Activated T-cell treated with anti-CD3 and anti-CD28 coated beads, Interleukin-2, amount 50 U/mL, for 4 hours (primary cell): Measurements from ENCODE around the gene SNX33. TPM values are rescaled to one million over a fixed set of nuclear protein-coding genes. Genes with fewer than 3 reads are reported as not detected.
"Not testable (repeated sequence)": the region's sequence is repeated elsewhere in the genome, so short reads cannot be mapped to it uniquely, and the experiment has no call there.

Source experiments
- ATAC-seq, 2 donors: fragments of 200-7000 bp; cut with Tn5 transposase; one replicate each; pipeline ENCODE4 v1.10.0; 2021
- DNase-seq: peaks from one replicate; pipeline ENCODE4 v3.0.0-alpha.2; 2020
- H3K27me3 Mint-ChIP-seq: one replicate; pipeline ENCODE4 v1.8.0; 2021; ENCODE audit warnings: low read depth, mixed read lengths
- H3K36me3 Mint-ChIP-seq: one replicate; pipeline ENCODE4 v1.8.0; 2022; ENCODE audit warnings: mixed read lengths; ENCODE audit not compliant: insufficient read depth
- H3K4me1 Mint-ChIP-seq: one replicate; pipeline ENCODE4 v1.8.0; 2021; ENCODE audit warnings: low read depth, mixed read lengths
- H3K4me3 Mint-ChIP-seq: one replicate; pipeline ENCODE4 v1.8.0; 2021; ENCODE audit warnings: mild to moderate bottlenecking, moderate library complexity, mixed read lengths
- H3K9me3 Mint-ChIP-seq: one replicate; pipeline ENCODE4 v1.8.0; 2021; ENCODE audit warnings: mixed read lengths
- total RNA-seq, 3 donors: library from RNA; stranded (reverse); gene quantifications; one replicate each; pipeline ENCODE4 v1.2.1, GENCODE V29; 2021

SNX33 gene
- total RNA-seq, 3 donors from 2014 or later, result 2.4 to 3.4 (median 2.5) TPM

DNA sequence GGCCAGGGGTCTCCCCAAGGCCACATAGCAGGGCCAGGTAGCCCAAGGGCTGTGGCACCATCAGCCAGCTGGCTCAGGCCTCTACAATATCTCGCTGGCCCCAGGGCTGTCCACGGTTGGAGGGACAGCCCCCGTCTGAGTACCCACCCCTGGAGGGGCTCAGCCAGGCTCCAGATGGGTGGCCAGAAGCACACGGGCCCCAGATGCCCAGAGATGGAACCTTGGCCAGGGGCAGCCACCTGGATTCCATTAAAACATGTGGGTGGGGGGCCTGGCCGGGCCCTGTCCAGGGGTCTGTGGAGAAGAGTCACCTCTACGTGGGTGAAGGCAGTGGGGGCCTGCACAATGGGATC is 56.5 kb downstream of the SNX33 start:
- no peak overlapping the region for H3K4me3 Mint-ChIP-seq
- no peak for ATAC-seq
- H3K36me3 Mint-ChIP-seq, result no peaks in the 10 kb centered on the region
- DNase-seq, result no peak
- peaks cover 8% of the 10 kb centered on the region for H3K4me1 Mint-ChIP-seq
- H3K9me3 Mint-ChIP-seq, result no peaks in the 10 kb centered on the region
- H3K27me3 Mint-ChIP-seq, result no peaks in the 10 kb centered on the region

DNA sequence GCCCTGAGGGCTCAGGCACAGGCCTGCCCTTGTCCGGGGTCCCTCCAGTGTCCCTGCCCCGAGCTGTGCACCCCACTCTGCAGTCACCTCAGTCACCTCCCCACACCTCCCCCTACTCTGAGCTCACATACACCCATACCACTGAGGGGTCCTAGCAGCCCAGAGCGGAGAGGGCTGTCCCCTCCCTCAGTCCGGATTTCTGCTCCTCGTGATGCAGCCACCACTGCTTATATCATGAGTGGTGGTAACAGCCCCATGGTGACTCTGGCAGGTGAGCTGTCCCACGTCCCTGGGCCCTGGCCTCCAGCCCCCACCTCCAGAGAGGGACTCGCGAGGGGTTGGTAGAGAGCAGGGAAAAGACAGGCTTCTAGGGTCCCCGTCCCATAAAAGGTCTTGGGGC is 56.9 kb downstream of the SNX33 start:
- H3K36me3 Mint-ChIP-seq, result no peaks in the 10 kb centered on the region
- ATAC-seq, result no peak
- H3K4me3 Mint-ChIP-seq, result no peak overlapping the region
- no peaks in the 10 kb centered on the region for H3K9me3 Mint-ChIP-seq
- H3K4me1 Mint-ChIP-seq, result peaks cover 5% of the 10 kb centered on the region
- no peaks in the 10 kb centered on the region for H3K27me3 Mint-ChIP-seq
- DNase-seq, result no peak

DNA sequence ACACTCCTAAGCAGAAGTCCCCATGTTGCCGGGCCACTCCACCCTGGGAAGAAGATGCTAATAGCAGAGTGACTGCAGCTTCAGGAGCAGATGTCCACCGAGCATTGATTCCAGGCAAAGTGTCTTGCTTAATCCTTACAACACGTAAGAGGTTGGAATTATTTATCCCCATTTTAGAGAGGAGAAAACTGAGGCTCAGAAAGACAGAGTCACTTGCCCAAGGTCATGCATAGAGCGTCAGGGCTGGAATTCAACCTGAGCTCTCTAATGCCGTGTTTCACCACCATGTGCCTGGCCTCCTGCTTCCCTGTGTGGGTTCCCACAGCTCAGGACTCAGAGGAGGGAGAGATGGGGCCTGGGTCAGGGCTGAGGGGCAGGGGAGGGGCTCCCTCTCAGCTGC is 57.7 kb downstream of the SNX33 start:
- not testable (repeated sequence) for DNase-seq, H3K4me1 Mint-ChIP-seq, H3K9me3 Mint-ChIP-seq, H3K36me3 Mint-ChIP-seq, ATAC-seq, H3K4me3 Mint-ChIP-seq, H3K27me3 Mint-ChIP-seq

DNA sequence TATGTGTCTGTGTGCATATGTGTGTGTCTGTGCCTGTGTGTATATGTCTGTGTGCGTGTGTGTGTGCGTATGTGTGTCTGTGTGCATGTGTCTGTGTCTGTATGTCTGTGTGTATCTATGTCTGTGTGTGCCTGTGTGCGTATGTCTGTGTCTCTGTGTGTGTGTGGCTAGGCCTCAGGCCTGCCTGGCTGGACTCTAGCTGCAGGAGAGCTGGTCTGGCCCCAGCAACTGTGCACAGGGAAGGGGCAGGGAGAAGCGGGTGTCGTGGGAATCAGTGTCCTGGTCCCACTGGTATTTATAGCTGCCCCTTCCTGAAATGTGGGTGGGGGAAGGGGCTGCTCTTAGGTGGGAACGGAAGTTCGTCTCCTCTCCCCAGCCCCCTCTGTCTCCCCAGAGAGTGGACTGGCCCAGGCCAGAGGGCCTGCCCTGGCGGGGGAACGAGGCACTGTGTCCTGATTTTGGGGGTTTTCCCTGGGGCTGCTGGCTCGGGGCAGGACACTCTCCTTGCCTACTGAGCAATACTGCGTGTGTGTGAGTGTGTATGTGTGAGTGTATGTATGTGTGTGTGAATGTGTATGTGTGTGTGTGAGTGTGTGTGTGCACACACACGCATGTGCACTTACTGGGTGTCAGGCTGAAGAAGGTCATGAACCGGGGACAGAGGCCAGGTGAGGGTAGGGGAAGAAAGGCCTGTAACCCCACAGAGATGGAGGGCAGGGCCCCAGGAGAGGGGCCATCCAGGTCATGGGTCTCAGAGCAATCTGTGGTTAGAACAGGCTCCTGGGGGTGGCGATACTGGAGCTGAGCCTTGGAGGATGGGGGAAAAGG is 58.4 kb downstream of the SNX33 start:
- no peaks in the 10 kb centered on the region for H3K36me3 Mint-ChIP-seq
- ATAC-seq (no peak), DNase-seq (no peak)
- H3K4me1 Mint-ChIP-seq, result peaks cover 3% of the 10 kb centered on the region
- H3K27me3 Mint-ChIP-seq, result no peaks in the 10 kb centered on the region
- H3K9me3 Mint-ChIP-seq, result no peaks in the 10 kb centered on the region
- H3K4me3 Mint-ChIP-seq, result no peak overlapping the region

DNA sequence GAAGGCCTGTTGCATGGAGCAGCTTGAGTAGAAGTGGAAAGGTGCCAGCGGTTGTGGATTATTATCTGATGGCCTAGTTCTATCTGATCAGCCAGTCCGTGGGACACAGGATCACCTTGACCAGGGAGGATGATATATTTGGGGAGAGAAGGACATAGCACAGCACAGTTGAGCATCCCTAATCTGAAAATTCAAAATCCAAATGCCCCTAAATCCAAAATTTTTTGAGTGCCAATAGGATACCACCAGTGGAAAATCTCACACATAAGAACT is 58.9 kb downstream of the SNX33 start:
- H3K27me3 Mint-ChIP-seq, result peaks cover 2% of the 10 kb centered on the region
- peaks cover 3% of the 10 kb centered on the region for H3K4me1 Mint-ChIP-seq
- H3K9me3 Mint-ChIP-seq, result no peaks in the 10 kb centered on the region
- H3K4me3 Mint-ChIP-seq, result no peak overlapping the region
- ATAC-seq, result no peak
- no peak for DNase-seq
- H3K36me3 Mint-ChIP-seq, result no peaks in the 10 kb centered on the region

DNA sequence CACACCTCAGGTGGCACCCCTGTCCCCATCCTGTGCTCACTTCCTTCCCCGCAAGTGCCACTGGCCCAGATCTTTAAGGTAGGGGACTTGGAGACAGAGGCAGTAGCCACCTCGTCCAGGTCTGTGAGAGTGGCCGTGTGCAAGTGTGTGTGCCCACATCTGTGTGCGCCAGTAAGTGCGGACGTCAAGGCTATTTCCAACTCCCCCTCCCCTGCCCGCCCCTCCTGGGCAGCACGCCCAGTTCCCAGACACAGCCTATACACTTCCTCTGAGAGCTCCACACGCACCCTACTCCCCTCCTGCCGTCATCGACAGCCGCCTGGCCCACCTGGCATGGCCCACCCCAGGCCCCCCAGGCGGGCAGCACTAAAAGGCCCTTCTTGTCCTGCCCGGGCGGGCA is 61.7 kb downstream of the SNX33 start:
- H3K9me3 Mint-ChIP-seq, DNase-seq, ATAC-seq, H3K4me1 Mint-ChIP-seq, H3K4me3 Mint-ChIP-seq, H3K36me3 Mint-ChIP-seq: not testable (repeated sequence)
- peaks cover 20% of the 10 kb centered on the region for H3K27me3 Mint-ChIP-seq

DNA sequence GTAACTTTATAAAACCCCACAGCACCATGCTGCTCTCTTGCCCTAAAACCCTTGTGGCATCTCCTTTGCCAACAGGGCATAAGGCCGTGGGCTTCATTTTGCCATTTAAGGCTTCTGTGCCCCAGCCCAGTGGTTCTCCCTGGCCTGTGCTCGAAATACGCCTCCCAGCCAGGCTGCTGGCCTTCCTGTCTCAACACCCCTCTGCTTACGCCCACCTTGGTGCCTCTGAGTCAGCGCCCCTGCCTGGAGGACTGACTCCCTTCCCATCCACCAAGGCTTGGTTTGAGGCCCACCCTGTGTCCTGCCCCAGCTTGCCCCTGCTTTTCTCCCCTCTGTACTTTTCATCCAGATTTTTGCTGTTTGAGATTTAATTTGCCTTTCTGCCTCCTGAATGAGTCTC is 63.2 kb downstream of the SNX33 start:
- not testable (repeated sequence) for H3K9me3 Mint-ChIP-seq, H3K36me3 Mint-ChIP-seq, DNase-seq, H3K4me3 Mint-ChIP-seq, H3K4me1 Mint-ChIP-seq, ATAC-seq
- H3K27me3 Mint-ChIP-seq, result peaks cover 20% of the 10 kb centered on the region

DNA sequence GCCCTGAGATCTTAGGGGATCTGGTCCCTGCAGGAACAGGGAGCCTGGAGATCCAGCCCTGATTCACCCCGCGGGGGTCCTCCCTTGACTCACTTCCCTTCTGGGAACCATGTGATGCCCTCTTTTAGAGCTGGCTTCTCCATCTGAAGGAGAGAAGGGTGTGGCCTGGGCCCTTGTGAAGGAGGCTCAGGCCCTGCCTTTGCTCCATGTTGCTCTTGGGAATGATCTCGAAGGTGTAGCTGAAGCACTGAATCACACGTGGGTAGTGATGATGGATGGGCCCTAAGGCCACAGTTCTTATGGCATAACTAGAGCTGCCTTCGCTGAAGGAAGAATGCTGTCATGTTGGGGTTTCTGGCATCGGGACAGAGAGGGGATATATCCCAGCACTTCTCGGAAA is 63.8 kb downstream of the SNX33 start:
- not testable (repeated sequence) for ATAC-seq, H3K4me1 Mint-ChIP-seq, H3K9me3 Mint-ChIP-seq, H3K36me3 Mint-ChIP-seq, DNase-seq, H3K4me3 Mint-ChIP-seq
- H3K27me3 Mint-ChIP-seq, result peaks cover 20% of the 10 kb centered on the region

Other genes starting within 250 kb of the SNX33 start
- gene SIN3A, start 196.2 kb upstream of the SNX33 start, total RNA-seq, result 10 to 100 TPM; 77.8 to 79.2 (median 78.8) TPM
- gene PTPN9, start 68.6 kb upstream of the SNX33 start, total RNA-seq, result 10 to 100 TPM; 11.2 to 14.9 (median 14.4) TPM
- gene SNUPN, start 22.2 kb upstream of the SNX33 start, total RNA-seq, result 10 to 100 TPM; 32.1 to 35.7 (median 32.8) TPM
- 100 to 1,000 TPM; 133 to 156 (median 142) TPM for gene IMP3, start 7.7 kb upstream of the SNX33 start, total RNA-seq
- under 1 TPM in 1 of 3 donors, not detected in 2; 0.03 TPM for gene CSPG4, start 64.9 kb downstream of the SNX33 start, total RNA-seq
- gene UBE2Q2, start 195.5 kb downstream of the SNX33 start, total RNA-seq, result 10 to 100 TPM; 11.8 to 14.2 (median 13.3) TPM